ENCODE measurements around the gene ZBTB20.

DNA sequence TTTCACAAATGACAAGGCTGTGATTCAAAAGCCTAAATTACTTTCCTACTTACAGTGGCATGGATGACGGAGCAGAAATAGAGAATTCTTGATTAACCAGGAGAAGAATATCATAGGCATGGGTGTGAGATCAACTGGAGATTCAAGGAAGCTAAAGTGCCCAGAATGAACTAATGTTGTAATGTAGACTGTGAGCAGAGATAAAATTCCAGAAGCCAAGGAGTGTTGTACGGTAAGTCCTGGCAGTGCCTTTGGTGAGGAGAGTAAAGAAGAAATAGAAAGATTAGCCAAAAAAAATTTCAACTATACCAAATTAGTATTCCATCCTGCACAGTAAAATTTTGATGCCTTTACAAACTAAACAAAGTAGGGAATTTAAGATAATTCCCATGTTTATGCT is 75.9 kb downstream of the ZBTB20 start:
- TF ChIP-seq SMC3 (IDR thresholded peaks at IDR 0.05; ENCODE audit: low read depth, low read length) (no peak), RCOR1 (IDR thresholded peaks at IDR 0.05; ENCODE audit: insufficient replicate concordance, low read length) (no peak), POLR2A (IDR thresholded peaks at IDR 0.05; ENCODE audit: low read depth, low read length) (no peak), FOS (IDR thresholded peaks at IDR 0.05; ENCODE audit: low read depth, low read length) (no peak), RAD21 (IDR thresholded peaks at IDR 0.05; ENCODE audit: low read length) (no peak), CHD1 (IDR thresholded peaks at IDR 0.05; ENCODE audit: low read depth, low read length) (no peak), RFX5 (IDR thresholded peaks at IDR 0.05; ENCODE audit: low read depth, low read length) (no peak), MXI1 (IDR thresholded peaks at IDR 0.05; ENCODE audit: borderline replicate concordance, low read depth, low read length) (no peak), NFE2L2 (IDR thresholded peaks at IDR 0.05; ENCODE audit: low read depth, low read length) (no peak), BHLHE40 (IDR thresholded peaks at IDR 0.05; ENCODE audit: low read depth, low read length) (no peak), MAZ (IDR thresholded peaks at IDR 0.05; ENCODE audit: borderline replicate concordance, low read depth, low read length) (no peak), MAFK (IDR thresholded peaks at IDR 0.05; ENCODE audit: low read depth, low read length) (no peak)
- TF ChIP-seq, protein P1, sequence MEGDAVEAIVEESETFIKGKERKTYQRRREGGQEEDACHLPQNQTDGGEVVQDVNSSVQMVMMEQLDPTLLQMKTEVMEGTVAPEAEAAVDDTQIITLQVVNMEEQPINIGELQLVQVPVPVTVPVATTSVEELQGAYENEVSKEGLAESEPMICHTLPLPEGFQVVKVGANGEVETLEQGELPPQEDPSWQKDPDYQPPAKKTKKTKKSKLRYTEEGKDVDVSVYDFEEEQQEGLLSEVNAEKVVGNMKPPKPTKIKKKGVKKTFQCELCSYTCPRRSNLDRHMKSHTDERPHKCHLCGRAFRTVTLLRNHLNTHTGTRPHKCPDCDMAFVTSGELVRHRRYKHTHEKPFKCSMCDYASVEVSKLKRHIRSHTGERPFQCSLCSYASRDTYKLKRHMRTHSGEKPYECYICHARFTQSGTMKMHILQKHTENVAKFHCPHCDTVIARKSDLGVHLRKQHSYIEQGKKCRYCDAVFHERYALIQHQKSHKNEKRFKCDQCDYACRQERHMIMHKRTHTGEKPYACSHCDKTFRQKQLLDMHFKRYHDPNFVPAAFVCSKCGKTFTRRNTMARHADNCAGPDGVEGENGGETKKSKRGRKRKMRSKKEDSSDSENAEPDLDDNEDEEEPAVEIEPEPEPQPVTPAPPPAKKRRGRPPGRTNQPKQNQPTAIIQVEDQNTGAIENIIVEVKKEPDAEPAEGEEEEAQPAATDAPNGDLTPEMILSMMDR (conservative IDR thresholded peaks at IDR 0.05; ENCODE audit: low read depth, low read length), result no peak
- TF ChIP-seq, protein P2, sequence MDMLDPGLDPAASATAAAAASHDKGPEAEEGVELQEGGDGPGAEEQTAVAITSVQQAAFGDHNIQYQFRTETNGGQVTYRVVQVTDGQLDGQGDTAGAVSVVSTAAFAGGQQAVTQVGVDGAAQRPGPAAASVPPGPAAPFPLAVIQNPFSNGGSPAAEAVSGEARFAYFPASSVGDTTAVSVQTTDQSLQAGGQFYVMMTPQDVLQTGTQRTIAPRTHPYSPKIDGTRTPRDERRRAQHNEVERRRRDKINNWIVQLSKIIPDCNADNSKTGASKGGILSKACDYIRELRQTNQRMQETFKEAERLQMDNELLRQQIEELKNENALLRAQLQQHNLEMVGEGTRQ (IDR thresholded peaks at IDR 0.05; ENCODE audit: low read depth, low read length), result no peak

Data from IMR-90 (cell line).